Astrocyte (in vitro differentiated cells and primary cell): ENCODE measurements around the gene ITGA1. TPM values are rescaled to one million over a fixed set of nuclear protein-coding genes. Genes with fewer than 3 reads are reported as not detected.
A peak's percentile ranks its signal among the peaks of the same experiment; 100 is the strongest.

Experiments
- DNase-seq: peaks from one replicate; pipeline ENCODE4 v3.0.0-alpha.2; 2010; ENCODE audit warnings: low read depth
- FAIRE-seq: peaks from 2 replicates; lab custom pipeline; 2011; peaks lifted over from hg19 to GRCh38; lab: Jason Lieb, UNC
- H2AFZ ChIP-seq: 2 replicates; pipeline ENCODE4 v1.6.0; 2012; ENCODE audit warnings: low read depth, low read length, inconsistent platforms
- H3K27ac ChIP-seq: 2 replicates; pipeline ENCODE4 v1.5.1; 2011; ENCODE audit warnings: low read depth, low read length, inconsistent platforms
- H3K27me3 ChIP-seq: 2 replicates; pipeline ENCODE4 v1.6.0; 2011; ENCODE audit warnings: low read length, inconsistent platforms; ENCODE audit not compliant: insufficient read depth
- H3K36me3 ChIP-seq: 2 replicates; pipeline ENCODE4 v1.5.1; 2011; ENCODE audit warnings: low read length, inconsistent platforms; ENCODE audit not compliant: insufficient read depth
- H3K4me1 ChIP-seq: 2 replicates; pipeline ENCODE4 v1.5.1; 2011; ENCODE audit warnings: low read length, inconsistent platforms; ENCODE audit not compliant: insufficient read depth
- H3K4me2 ChIP-seq: 2 replicates; pipeline ENCODE4 v1.6.0; 2012; ENCODE audit warnings: low read length, inconsistent platforms
- H3K4me3 ChIP-seq: 2 replicates; pipeline ENCODE4 v1.5.1; 2011; ENCODE audit warnings: low read depth, mild to moderate bottlenecking, low read length, inconsistent platforms; ENCODE audit not compliant: insufficient read depth
- H3K79me2 ChIP-seq: 2 replicates; pipeline ENCODE4 v1.6.0; 2012; ENCODE audit warnings: mild to moderate bottlenecking, low read length, inconsistent platforms; ENCODE audit not compliant: insufficient read depth
- H3K9ac ChIP-seq: 2 replicates; pipeline ENCODE4 v1.6.0; 2012; ENCODE audit warnings: mild to moderate bottlenecking, low read length, inconsistent platforms
- H3K9me3 ChIP-seq: 2 replicates; pipeline ENCODE4 v1.5.1; 2012; ENCODE audit warnings: low read depth, mild to moderate bottlenecking, low read length, inconsistent platforms; ENCODE audit not compliant: insufficient read depth
- H4K20me1 ChIP-seq: 2 replicates; pipeline ENCODE4 v1.6.0; 2012; ENCODE audit warnings: low read length, inconsistent platforms; ENCODE audit not compliant: insufficient read depth
- H3K27ac Mint-ChIP-seq: one replicate; pipeline ENCODE4 v1.8.0; 2021; ENCODE audit warnings: mild to moderate bottlenecking, mixed read lengths; ENCODE audit not compliant: unreplicated experiment
- H3K27me3 Mint-ChIP-seq: one replicate; pipeline ENCODE4 v1.8.0; 2021; ENCODE audit warnings: low read depth, mixed read lengths; ENCODE audit not compliant: unreplicated experiment
- H3K36me3 Mint-ChIP-seq: one replicate; pipeline ENCODE4 v1.8.0; 2021; ENCODE audit warnings: low read depth, mixed read lengths; ENCODE audit not compliant: unreplicated experiment
- H3K4me1 Mint-ChIP-seq: one replicate; pipeline ENCODE4 v1.8.0; 2021; ENCODE audit warnings: low read depth, mixed read lengths; ENCODE audit not compliant: unreplicated experiment
- H3K4me3 Mint-ChIP-seq: one replicate; pipeline ENCODE4 v1.8.0; 2021; ENCODE audit warnings: mild to moderate bottlenecking, moderate library complexity, mixed read lengths; ENCODE audit not compliant: unreplicated experiment
- H3K9me3 Mint-ChIP-seq: one replicate; pipeline ENCODE4 v1.8.0; 2021; ENCODE audit warnings: mild to moderate bottlenecking, mixed read lengths; ENCODE audit not compliant: unreplicated experiment
- EZH2 ChIP-seq: IDR thresholded peaks from 2 replicates; pipeline ENCODE4 v1.6.1; 2012; ENCODE audit warnings: mild to moderate bottlenecking, low read length, inconsistent platforms; ENCODE audit not compliant: insufficient read depth
- total RNA-seq: library from RNA; stranded (reverse); gene quantifications from 2 replicates; pipeline ENCODE4 v1.2.1, GENCODE V29; 2021
- TF ChIP-seq, protein P1 (sequence below): IDR thresholded peaks from 2 replicates; pipeline ENCODE4 v1.5.1; 2011; ENCODE audit warnings: low read depth, mild to moderate bottlenecking, inconsistent platforms, low read length, moderate library complexity; ENCODE audit not compliant: insufficient read depth

Gene ITGA1
- total RNA-seq, 1 donor from 2014 or later: 73.7 TPM

- H3K4me3 Mint-ChIP-seq: no peak overlapping the region
- Histone ChIP-seq H3K36me3 (no peaks in the 10 kb centered on the region), H3K27ac (no peak overlapping the region), H3K9ac (no peak overlapping the region), H3K4me2 (no peak overlapping the region), H3K9me3 (no peaks in the 10 kb centered on the region), H3K4me1 (no peaks in the 10 kb centered on the region), H3K27me3 (no peaks in the 10 kb centered on the region), H3K4me3 (no peak overlapping the region), H3K79me2 (no peaks in the 10 kb centered on the region), H4K20me1 (no peaks in the 10 kb centered on the region), H2AFZ (no peak overlapping the region)
- TF ChIP-seq, protein P1, sequence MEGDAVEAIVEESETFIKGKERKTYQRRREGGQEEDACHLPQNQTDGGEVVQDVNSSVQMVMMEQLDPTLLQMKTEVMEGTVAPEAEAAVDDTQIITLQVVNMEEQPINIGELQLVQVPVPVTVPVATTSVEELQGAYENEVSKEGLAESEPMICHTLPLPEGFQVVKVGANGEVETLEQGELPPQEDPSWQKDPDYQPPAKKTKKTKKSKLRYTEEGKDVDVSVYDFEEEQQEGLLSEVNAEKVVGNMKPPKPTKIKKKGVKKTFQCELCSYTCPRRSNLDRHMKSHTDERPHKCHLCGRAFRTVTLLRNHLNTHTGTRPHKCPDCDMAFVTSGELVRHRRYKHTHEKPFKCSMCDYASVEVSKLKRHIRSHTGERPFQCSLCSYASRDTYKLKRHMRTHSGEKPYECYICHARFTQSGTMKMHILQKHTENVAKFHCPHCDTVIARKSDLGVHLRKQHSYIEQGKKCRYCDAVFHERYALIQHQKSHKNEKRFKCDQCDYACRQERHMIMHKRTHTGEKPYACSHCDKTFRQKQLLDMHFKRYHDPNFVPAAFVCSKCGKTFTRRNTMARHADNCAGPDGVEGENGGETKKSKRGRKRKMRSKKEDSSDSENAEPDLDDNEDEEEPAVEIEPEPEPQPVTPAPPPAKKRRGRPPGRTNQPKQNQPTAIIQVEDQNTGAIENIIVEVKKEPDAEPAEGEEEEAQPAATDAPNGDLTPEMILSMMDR: no peak
- no peak for TF ChIP-seq EZH2
- peaks cover 20% of the 10 kb centered on the region for H3K36me3 Mint-ChIP-seq
- FAIRE-seq (no peak), DNase-seq (no peak)
- H3K9me3 Mint-ChIP-seq: peaks cover 2% of the 10 kb centered on the region
- H3K4me1 Mint-ChIP-seq: no peaks in the 10 kb centered on the region
- H3K27ac Mint-ChIP-seq: no peak overlapping the region
- no peaks in the 10 kb centered on the region for H3K27me3 Mint-ChIP-seq
Observed at GRCh38 chr5:52887066-52887465, 99.3 kb downstream of the ITGA1 start.

DNA sequence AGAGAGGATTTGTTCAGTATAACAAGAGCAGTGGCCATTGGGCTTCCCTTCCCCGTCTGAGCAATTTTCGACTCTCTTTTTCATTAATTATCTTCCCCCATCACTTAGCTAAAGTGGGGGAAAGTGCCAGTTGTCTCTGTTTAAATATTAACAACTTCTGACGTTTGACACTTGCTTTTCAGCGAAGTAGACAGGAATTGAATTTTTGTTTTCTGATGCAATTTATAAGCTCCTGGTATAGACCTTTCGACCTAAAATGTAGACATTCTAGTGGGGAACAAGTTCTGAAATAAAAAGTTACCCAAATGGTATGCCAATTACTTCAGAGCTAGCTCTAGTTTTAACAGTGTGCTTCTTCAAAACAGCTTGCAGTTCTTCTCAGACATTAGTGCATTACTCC, 100.6 kb downstream of the ITGA1 start:
- no peak overlapping the region for H3K27ac ChIP-seq
- no peaks in the 10 kb centered on the region for H3K36me3 ChIP-seq
- no peaks in the 10 kb centered on the region for H3K9me3 ChIP-seq
- no peak for DNase-seq
- no peak for FAIRE-seq
- H3K9ac ChIP-seq: no peak overlapping the region
- TF ChIP-seq EZH2: no peak
- TF ChIP-seq, protein P1: no peak
- no peaks in the 10 kb centered on the region for H3K27me3 ChIP-seq
- H3K36me3 Mint-ChIP-seq: peaks cover 20% of the 10 kb centered on the region
- no peaks in the 10 kb centered on the region for H4K20me1 ChIP-seq
- no peak overlapping the region for H3K4me2 ChIP-seq
- H3K4me3 ChIP-seq: no peak overlapping the region
- H2AFZ ChIP-seq: no peak overlapping the region
- H3K4me1 ChIP-seq: peaks cover 2% of the 10 kb centered on the region
- H3K79me2 ChIP-seq: no peaks in the 10 kb centered on the region
- peaks cover 2% of the 10 kb centered on the region for H3K9me3 Mint-ChIP-seq
- H3K27me3 Mint-ChIP-seq: no peaks in the 10 kb centered on the region
- H3K27ac Mint-ChIP-seq: no peak overlapping the region
- peaks cover 6% of the 10 kb centered on the region for H3K4me1 Mint-ChIP-seq
- H3K4me3 Mint-ChIP-seq: no peak overlapping the region

- Histone ChIP-seq H4K20me1 (no peaks in the 10 kb centered on the region), H3K27me3 (no peaks in the 10 kb centered on the region), H3K4me1 (peaks cover 5% of the 10 kb centered on the region), H3K9me3 (no peaks in the 10 kb centered on the region), H3K79me2 (no peaks in the 10 kb centered on the region), H3K4me3 (no peak overlapping the region), H3K36me3 (no peaks in the 10 kb centered on the region), H3K27ac (no peak overlapping the region), H3K9ac (no peak overlapping the region), H3K4me2 (no peak overlapping the region), H2AFZ (no peak overlapping the region)
- H3K4me3 Mint-ChIP-seq: no peak overlapping the region
- TF ChIP-seq, protein P1: no peak
- no peak for TF ChIP-seq EZH2
- DNase-seq (no peak), FAIRE-seq (peak; percentile 5)
- H3K27me3 Mint-ChIP-seq: no peaks in the 10 kb centered on the region
- H3K36me3 Mint-ChIP-seq: peaks cover 15% of the 10 kb centered on the region
- peaks cover 2% of the 10 kb centered on the region for H3K9me3 Mint-ChIP-seq
- no peak overlapping the region for H3K27ac Mint-ChIP-seq
- H3K4me1 Mint-ChIP-seq: peaks cover 27% of the 10 kb centered on the region
Observed at GRCh38 chr5:52892242-52892878, 104.6 kb downstream of the ITGA1 start.
